ENCODE results near the gene TBXA2R.

Gene TBXA2R

DNA sequence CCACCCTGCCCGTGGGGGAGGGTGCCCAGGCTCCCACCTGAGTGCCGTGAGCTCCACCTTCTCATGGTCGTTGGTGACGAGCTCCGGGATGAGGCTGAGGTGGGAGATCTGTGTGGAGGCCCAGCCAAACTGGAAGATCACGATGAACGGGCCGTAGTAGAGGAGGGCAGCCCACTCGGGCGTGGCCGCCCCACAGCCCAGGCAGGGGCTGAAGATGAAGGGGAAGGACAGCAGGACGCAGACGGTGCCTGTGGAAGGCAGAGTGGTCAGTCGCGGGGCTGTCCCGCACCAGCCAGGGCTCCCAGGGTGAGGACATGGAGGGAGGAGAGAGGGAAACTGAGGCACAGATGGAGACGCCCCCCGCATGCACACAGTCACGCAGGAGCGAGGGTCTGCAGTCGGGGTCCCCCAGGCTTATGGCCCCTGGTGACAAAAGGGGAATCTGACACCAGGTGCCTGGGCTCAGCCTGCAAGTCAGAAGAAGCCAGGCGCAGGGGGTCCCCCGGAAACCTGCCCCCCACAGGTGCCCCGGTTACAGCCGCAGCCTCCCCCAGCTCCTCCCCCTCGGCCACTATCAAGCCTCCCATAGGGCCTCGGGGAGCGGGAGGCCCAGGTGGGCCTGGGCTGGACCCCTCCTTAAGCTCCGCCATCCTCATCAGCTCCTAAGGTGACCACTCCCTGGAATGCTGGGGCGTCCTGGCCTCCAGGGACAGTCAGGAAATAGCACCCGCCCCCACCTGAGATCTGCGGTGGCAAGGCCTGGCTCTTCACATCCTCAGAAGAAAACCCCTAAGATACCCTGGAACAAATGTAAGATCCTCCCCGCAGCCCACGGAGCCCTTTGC is 55.5 kb downstream of the TBXA2R start:
- Histone ChIP-seq H3K27me3 (ENCODE audit: insufficient read depth, low read length, poor library complexity, severe bottlenecking) (no peaks in the 10 kb centered on the region), H3K79me2 (ENCODE audit: insufficient read depth, low read length) (peaks cover 22% of the 10 kb centered on the region; the same call in 1 of the 2 replicates), H3F3A (ENCODE audit: low read depth) (no peaks in the 10 kb centered on the region), H2AFZ (ENCODE audit: low read length) (no peak overlapping the region), H3K4me1 (ENCODE audit: insufficient read depth, low read length, poor library complexity, severe bottlenecking) (peaks cover 18% of the 10 kb centered on the region), H3K36me3 (ENCODE audit: insufficient read depth, low read length) (peaks cover 3% of the 10 kb centered on the region; the same call in 1 of the 2 replicates), H3K4me2 (ENCODE audit: low read depth, low read length, poor library complexity, severe bottlenecking) (no peak overlapping the region), H3K9me2 (replicated peaks; ENCODE audit: low read depth, low read length) (no peaks in the 10 kb centered on the region), H3K9ac (ENCODE audit: low read depth, low read length, poor library complexity, severe bottlenecking) (no peak overlapping the region), H4K20me1 (ENCODE audit: insufficient read depth, low read length, poor library complexity, severe bottlenecking) (peaks cover 4% of the 10 kb centered on the region), H3K4me3 (ENCODE audit: low read length, poor library complexity, severe bottlenecking) (no peak overlapping the region), H3K9me3 (ENCODE audit: insufficient read depth, low read depth, low read length) (no peaks in the 10 kb centered on the region)
- no peak for TF ChIP-seq EZH2phosphoT487 (IDR thresholded peaks at IDR 0.05; ENCODE audit: borderline replicate concordance)
- TF ChIP-seq, protein P1, sequence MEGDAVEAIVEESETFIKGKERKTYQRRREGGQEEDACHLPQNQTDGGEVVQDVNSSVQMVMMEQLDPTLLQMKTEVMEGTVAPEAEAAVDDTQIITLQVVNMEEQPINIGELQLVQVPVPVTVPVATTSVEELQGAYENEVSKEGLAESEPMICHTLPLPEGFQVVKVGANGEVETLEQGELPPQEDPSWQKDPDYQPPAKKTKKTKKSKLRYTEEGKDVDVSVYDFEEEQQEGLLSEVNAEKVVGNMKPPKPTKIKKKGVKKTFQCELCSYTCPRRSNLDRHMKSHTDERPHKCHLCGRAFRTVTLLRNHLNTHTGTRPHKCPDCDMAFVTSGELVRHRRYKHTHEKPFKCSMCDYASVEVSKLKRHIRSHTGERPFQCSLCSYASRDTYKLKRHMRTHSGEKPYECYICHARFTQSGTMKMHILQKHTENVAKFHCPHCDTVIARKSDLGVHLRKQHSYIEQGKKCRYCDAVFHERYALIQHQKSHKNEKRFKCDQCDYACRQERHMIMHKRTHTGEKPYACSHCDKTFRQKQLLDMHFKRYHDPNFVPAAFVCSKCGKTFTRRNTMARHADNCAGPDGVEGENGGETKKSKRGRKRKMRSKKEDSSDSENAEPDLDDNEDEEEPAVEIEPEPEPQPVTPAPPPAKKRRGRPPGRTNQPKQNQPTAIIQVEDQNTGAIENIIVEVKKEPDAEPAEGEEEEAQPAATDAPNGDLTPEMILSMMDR (conservative IDR thresholded peaks at IDR 0.05; ENCODE audit: low read length): no peak

GRCh38 chr19:3549816-3550215 is 56.9 kb downstream of the TBXA2R start:
- no peaks in the 10 kb centered on the region for H3K9me2 ChIP-seq (replicated peaks; ENCODE audit: low read depth, low read length)
- H2AFZ ChIP-seq (ENCODE audit: low read length): no peak overlapping the region
- no peak overlapping the region for H3K9ac ChIP-seq (ENCODE audit: low read depth, low read length, poor library complexity, severe bottlenecking)
- H3K27me3 ChIP-seq (ENCODE audit: insufficient read depth, low read length, poor library complexity, severe bottlenecking): no peaks in the 10 kb centered on the region
- no peak for TF ChIP-seq EZH2phosphoT487 (IDR thresholded peaks at IDR 0.05; ENCODE audit: borderline replicate concordance)
- TF ChIP-seq, protein P1 (conservative IDR thresholded peaks at IDR 0.05; ENCODE audit: low read length): no peak
- H3F3A ChIP-seq (ENCODE audit: low read depth): no peaks in the 10 kb centered on the region
- H3K9me3 ChIP-seq (ENCODE audit: insufficient read depth, low read depth, low read length): no peaks in the 10 kb centered on the region
- H3K36me3 ChIP-seq (ENCODE audit: insufficient read depth, low read length): peaks cover 3% of the 10 kb centered on the region; the same call in 1 of the 2 replicates
- no peak overlapping the region for H3K4me3 ChIP-seq (ENCODE audit: low read length, poor library complexity, severe bottlenecking)
- peaks cover 7% of the 10 kb centered on the region for H3K4me1 ChIP-seq (ENCODE audit: insufficient read depth, low read length, poor library complexity, severe bottlenecking)
- no peak overlapping the region for H3K4me2 ChIP-seq (ENCODE audit: low read depth, low read length, poor library complexity, severe bottlenecking)
- H4K20me1 ChIP-seq (ENCODE audit: insufficient read depth, low read length, poor library complexity, severe bottlenecking): no peaks in the 10 kb centered on the region
- H3K79me2 ChIP-seq (ENCODE audit: insufficient read depth, low read length): peaks cover 8% of the 10 kb centered on the region; the same call in 1 of the 2 replicates

DNA sequence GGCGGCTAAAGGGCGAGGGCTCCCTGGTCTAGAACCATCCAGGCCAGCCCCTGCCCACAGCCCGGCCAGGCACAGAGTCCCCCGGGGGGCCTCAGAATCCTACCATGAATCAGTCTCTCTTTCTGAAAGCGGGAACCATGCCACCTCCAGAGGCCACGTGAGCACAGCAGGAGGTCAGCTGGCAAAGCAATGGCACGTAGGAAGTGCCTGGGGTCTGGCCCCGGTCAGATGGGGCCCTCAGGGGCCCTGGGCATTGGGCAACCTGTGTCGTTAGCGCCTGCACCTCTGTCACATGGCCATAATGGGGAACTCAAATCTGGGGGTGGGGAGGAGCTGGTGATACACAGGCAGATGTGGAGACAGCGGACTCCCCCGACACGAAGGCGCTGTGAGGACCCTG is 58.1 kb downstream of the TBXA2R start:
- no peaks in the 10 kb centered on the region for H3K9me2 ChIP-seq (replicated peaks; ENCODE audit: low read depth, low read length)
- no peak for TF ChIP-seq EZH2phosphoT487 (IDR thresholded peaks at IDR 0.05; ENCODE audit: borderline replicate concordance)
- TF ChIP-seq, protein P1 (conservative IDR thresholded peaks at IDR 0.05; ENCODE audit: low read length): no peak
- no peak overlapping the region for H2AFZ ChIP-seq (ENCODE audit: low read length)
- H3F3A ChIP-seq (ENCODE audit: low read depth): no peaks in the 10 kb centered on the region
- no peaks in the 10 kb centered on the region for H4K20me1 ChIP-seq (ENCODE audit: insufficient read depth, low read length, poor library complexity, severe bottlenecking)
- no peak overlapping the region for H3K4me3 ChIP-seq (ENCODE audit: low read length, poor library complexity, severe bottlenecking)
- H3K4me1 ChIP-seq (ENCODE audit: insufficient read depth, low read length, poor library complexity, severe bottlenecking): no peaks in the 10 kb centered on the region
- H3K9me3 ChIP-seq (ENCODE audit: insufficient read depth, low read depth, low read length): no peaks in the 10 kb centered on the region
- H3K36me3 ChIP-seq (ENCODE audit: insufficient read depth, low read length): peaks cover 3% of the 10 kb centered on the region; the same call in 1 of the 2 replicates
- H3K79me2 ChIP-seq (ENCODE audit: insufficient read depth, low read length): peaks cover 7% of the 10 kb centered on the region; the same call in 1 of the 2 replicates
- H3K4me2 ChIP-seq (ENCODE audit: low read depth, low read length, poor library complexity, severe bottlenecking): no peak overlapping the region
- H3K9ac ChIP-seq (ENCODE audit: low read depth, low read length, poor library complexity, severe bottlenecking): no peak overlapping the region
- no peaks in the 10 kb centered on the region for H3K27me3 ChIP-seq (ENCODE audit: insufficient read depth, low read length, poor library complexity, severe bottlenecking)

All from Loucy (cell line).